ENCODE measurements around the gene RAG1. TPM values are rescaled to one million over a fixed set of nuclear protein-coding genes. Genes with fewer than 3 reads are reported as not detected.

The RAG1 gene
- total RNA-seq: 1 to 10 TPM in 1 of 2 donors, under 1 TPM in 1; 1.00 to 2.4 TPM

GRCh38 chr11:36567694-36568093 lies at the start of gene RAG1:
Gene RAG1, plus strand, starts transcription at chr11:36568007. Its CDS starts 5,298 bp downstream, at chr11:36573305.

GRCh38 chr11:36594316-36594989 lies 26.6 kb downstream of the RAG1 start, which contains the start of gene IFTAP:
Gene IFTAP, plus strand, starts transcription at chr11:36594502. Its CDS starts 15,602 bp downstream, at chr11:36610104.

GRCh38 chr11:36598051-36598450 lies 30.2 kb downstream of the RAG1 start, which contains the start of gene RAG2:
Gene RAG2, minus strand, starts transcription at chr11:36598236. Its CDS starts 4,068 bp downstream, at chr11:36594168.

Other genes starting within 250 kb of the RAG1 start
- gene TRAF6, start 57.7 kb upstream of the RAG1 start, total RNA-seq: 1 to 10 TPM; 7.2 to 8.0 TPM
- 10 to 100 TPM; 18.6 to 25.0 TPM for gene IFTAP, start 26.5 kb downstream of the RAG1 start, total RNA-seq
- not detected for gene RAG2, start 30.2 kb downstream of the RAG1 start, total RNA-seq